K562 (cell line): ENCODE measurements around the gene TPI1. TPM values are rescaled to one million over a fixed set of nuclear protein-coding genes. Genes with fewer than 3 reads are reported as not detected.
A peak's percentile ranks its signal among the peaks of the same experiment; 100 is the strongest.

Experiments
- ARHGAP35 ChIP-seq: fragments of 450-650 bp; IDR thresholded peaks from 2 replicates; pipeline ENCODE4 v1.6.1; 2018; ENCODE audit not compliant: partially characterized antibody
- BRD4 ChIP-seq: fragments of 200-600 bp; sonication (generic); IDR thresholded peaks from 2 replicates; pipeline ENCODE4 v1.6.1; 2017; ENCODE audit warnings: inconsistent platforms
- DNMT1 ChIP-seq: fragments of 450-650 bp; IDR thresholded peaks from 2 replicates; pipeline ENCODE4 v1.6.1; 2016; ENCODE audit warnings: antibody characterized with exemption, mild to moderate bottlenecking
- HDAC3 ChIP-seq: fragments of 450-650 bp; IDR thresholded peaks from 2 replicates; pipeline ENCODE4 v1.6.1; 2018; ENCODE audit warnings: borderline replicate concordance, mild to moderate bottlenecking, moderate library complexity; ENCODE audit not compliant: partially characterized antibody
- MTA1 ChIP-seq: fragments of 450-650 bp; IDR thresholded peaks from 2 replicates; pipeline ENCODE4 v1.6.1; 2017; ENCODE audit warnings: borderline replicate concordance
- NCOA2 ChIP-seq, 2 experiments: fragments of 450-650 bp; IDR thresholded peaks; 2 replicates each; pipeline ENCODE4 v1.6.1; 2018; ENCODE audit warnings: mild to moderate bottlenecking in 2 of 2, moderate library complexity in 1 of 2; ENCODE audit not compliant: partially characterized antibody in 2 of 2
- NELFE ChIP-seq: IDR thresholded peaks from 2 replicates; pipeline ENCODE4 v1.6.1; 2011; ENCODE audit warnings: mild to moderate bottlenecking; ENCODE audit not compliant: insufficient read depth, insufficient read length
- PML ChIP-seq: IDR thresholded peaks from 2 replicates; pipeline ENCODE4 v1.6.1; 2012; ENCODE audit warnings: low read length, inconsistent platforms
- SMARCE1 ChIP-seq: fragments of 450-650 bp; IDR thresholded peaks from 2 replicates; pipeline ENCODE4 v1.7.1; 2016; ENCODE audit warnings: mild to moderate bottlenecking
- TAF9B ChIP-seq: fragments of 450-650 bp; IDR thresholded peaks from 2 replicates; pipeline ENCODE4 v1.6.1; 2018; ENCODE audit warnings: mild to moderate bottlenecking; ENCODE audit not compliant: partially characterized antibody
- TEAD2 ChIP-seq: fragments of 450-650 bp; IDR thresholded peaks from 2 replicates; pipeline ENCODE4 v1.6.1; 2016; ENCODE audit warnings: missing genetic modification characterization, control low read depth, missing compliant biosample characterization
- polyA plus RNA-seq, 8 experiments: library from polyadenylated mRNA; depleted of rRNA in 4 of 8; stranded (reverse) in 5 of 8; unstranded in 3 of 8; fragments of >200 nt; fragmentation: Nextera tagmentation in 2 of 8; fragmentation: Illumina TruSeq in 1 of 8; extraction: Ambion mirVana in 2 of 8; extraction: Trizol in 1 of 8; gene quantifications; 2 replicates each; pipeline versions ENCODE4 v1.2.1 to v1.2.3, GENCODE V29; 2011 to 2014; ENCODE audit warnings: inconsistent platforms in 1 of 8, missing spikeins in 1 of 8
- total RNA-seq, 7 experiments: library from RNA; depleted of rRNA in 6 of 7; stranded (reverse); fragments of >200 nt in 6 of 7; fragmentation: Illumina TruSeq in 2 of 7; extraction: Trizol in 2 of 7; gene quantifications; 2 replicates each; pipeline versions ENCODE4 v1.2.1 to v1.2.3, GENCODE V29; 2011 to 2021; ENCODE audit warnings: low replicate concordance in 1 of 7
- TF ChIP-seq, protein P1 (sequence below), 2 experiments: fragments of 450-650 bp in 1 of 2; sonication (generic) in 1 of 2; formaldehyde crosslinking in 1 of 2; IDR thresholded peaks; 2 replicates each; pipeline versions ENCODE4 v1.7.1 to v1.9.0; 2016 to 2022; ENCODE audit warnings: inconsistent platforms in 1 of 2, mild to moderate bottlenecking in 1 of 2, missing genetic modification reagents in 1 of 2
- TF ChIP-seq, protein P2 (sequence below): fragments of 250-450 bp; sonication (Bioruptor Pico); IDR thresholded peaks from 2 replicates; pipeline ENCODE4 v1.8.0; 2022; ENCODE audit warnings: inconsistent platforms
- TF ChIP-seq, protein P3 (sequence below): fragments of 250-450 bp; sonication (Bioruptor Pico); IDR thresholded peaks from 2 replicates; pipeline ENCODE4 v1.4.0; 2020
- TF ChIP-seq, protein P4 (sequence below): fragments of 450-650 bp; formaldehyde crosslinking; IDR thresholded peaks from 2 replicates; pipeline ENCODE4 v1.4.0; 2022; ENCODE audit warnings: mild to moderate bottlenecking, moderate library complexity

Gene TPI1
- total and polyA plus RNA-seq, 9 of the 15 experiments (the other 6 are each of a cell fraction or from before 2014, with no cell fraction given) = 662 to 4,971 (median 892) TPM

DNA sequence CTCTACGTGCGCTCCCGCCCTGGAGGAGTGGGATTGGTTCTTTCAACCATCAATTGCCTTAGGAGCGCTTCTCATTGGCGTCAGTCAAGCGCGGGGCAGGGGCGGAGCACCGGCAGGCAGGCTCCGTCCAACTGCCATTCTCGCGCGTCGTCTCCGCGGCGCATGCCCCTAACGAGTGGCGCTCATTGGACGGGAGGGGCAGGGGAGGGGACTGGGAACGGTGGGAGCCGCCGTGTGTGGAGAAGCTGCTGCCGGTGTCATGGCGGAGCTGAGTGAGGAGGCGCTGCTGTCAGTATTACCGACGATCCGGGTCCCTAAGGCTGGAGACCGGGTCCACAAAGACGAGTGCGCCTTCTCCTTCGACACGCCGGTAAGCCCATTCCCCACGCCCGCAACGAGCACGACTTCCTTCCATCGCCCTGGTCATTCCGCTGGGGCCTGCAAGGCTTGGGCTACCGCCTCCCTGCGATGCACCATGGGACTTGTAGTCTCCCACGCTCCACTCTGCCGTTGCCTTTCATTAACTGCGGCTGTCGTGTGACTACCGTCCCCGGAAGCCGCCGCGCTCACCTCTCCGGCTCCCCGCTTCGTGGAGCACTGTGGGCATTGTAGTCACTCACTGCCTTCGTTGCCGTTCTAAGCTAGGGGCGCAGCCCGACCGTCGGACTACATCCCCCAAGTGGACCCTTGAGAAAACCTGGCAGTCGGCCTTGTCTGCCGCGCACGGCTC is 15.2 kb upstream of the TPI1 start, which contains the start of gene USP5 (continued):
- TF ChIP-seq, protein P1, sequence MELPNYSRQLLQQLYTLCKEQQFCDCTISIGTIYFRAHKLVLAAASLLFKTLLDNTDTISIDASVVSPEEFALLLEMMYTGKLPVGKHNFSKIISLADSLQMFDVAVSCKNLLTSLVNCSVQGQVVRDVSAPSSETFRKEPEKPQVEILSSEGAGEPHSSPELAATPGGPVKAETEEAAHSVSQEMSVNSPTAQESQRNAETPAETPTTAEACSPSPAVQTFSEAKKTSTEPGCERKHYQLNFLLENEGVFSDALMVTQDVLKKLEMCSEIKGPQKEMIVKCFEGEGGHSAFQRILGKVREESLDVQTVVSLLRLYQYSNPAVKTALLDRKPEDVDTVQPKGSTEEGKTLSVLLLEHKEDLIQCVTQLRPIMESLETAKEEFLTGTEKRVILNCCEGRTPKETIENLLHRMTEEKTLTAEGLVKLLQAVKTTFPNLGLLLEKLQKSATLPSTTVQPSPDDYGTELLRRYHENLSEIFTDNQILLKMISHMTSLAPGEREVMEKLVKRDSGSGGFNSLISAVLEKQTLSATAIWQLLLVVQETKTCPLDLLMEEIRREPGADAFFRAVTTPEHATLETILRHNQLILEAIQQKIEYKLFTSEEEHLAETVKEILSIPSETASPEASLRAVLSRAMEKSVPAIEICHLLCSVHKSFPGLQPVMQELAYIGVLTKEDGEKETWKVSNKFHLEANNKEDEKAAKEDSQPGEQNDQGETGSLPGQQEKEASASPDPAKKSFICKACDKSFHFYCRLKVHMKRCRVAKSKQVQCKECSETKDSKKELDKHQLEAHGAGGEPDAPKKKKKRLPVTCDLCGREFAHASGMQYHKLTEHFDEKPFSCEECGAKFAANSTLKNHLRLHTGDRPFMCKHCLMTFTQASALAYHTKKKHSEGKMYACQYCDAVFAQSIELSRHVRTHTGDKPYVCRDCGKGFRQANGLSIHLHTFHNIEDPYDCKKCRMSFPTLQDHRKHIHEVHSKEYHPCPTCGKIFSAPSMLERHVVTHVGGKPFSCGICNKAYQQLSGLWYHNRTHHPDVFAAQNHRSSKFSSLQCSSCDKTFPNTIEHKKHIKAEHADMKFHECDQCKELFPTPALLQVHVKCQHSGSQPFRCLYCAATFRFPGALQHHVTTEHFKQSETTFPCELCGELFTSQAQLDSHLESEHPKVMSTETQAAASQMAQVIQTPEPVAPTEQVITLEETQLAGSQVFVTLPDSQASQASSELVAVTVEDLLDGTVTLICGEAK (IDR thresholded peaks at IDR 0.05) = peak; percentile 93
- TF ChIP-seq, protein P1 (CRISPR knock-in tag; IDR thresholded peaks at IDR 0.05) = no peak
- no peak for TF ChIP-seq HDAC3
- TF ChIP-seq, protein P2, sequence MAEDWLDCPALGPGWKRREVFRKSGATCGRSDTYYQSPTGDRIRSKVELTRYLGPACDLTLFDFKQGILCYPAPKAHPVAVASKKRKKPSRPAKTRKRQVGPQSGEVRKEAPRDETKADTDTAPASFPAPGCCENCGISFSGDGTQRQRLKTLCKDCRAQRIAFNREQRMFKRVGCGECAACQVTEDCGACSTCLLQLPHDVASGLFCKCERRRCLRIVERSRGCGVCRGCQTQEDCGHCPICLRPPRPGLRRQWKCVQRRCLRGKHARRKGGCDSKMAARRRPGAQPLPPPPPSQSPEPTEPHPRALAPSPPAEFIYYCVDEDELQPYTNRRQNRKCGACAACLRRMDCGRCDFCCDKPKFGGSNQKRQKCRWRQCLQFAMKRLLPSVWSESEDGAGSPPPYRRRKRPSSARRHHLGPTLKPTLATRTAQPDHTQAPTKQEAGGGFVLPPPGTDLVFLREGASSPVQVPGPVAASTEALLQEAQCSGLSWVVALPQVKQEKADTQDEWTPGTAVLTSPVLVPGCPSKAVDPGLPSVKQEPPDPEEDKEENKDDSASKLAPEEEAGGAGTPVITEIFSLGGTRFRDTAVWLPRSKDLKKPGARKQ (CRISPR knock-in tag) = no peak
- TF ChIP-seq, protein P3, sequence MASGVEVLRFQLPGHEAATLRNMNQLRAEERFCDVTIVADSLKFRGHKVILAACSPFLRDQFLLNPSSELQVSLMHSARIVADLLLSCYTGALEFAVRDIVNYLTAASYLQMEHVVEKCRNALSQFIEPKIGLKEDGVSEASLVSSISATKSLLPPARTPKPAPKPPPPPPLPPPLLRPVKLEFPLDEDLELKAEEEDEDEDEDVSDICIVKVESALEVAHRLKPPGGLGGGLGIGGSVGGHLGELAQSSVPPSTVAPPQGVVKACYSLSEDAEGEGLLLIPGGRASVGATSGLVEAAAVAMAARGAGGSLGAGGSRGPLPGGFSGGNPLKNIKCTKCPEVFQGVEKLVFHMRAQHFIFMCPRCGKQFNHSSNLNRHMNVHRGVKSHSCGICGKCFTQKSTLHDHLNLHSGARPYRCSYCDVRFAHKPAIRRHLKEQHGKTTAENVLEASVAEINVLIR (CRISPR knock-in tag) = peak; percentile 82
- TF ChIP-seq BRD4 = no peak
- TF ChIP-seq TEAD2 (tag) = peak; percentile 73
- TF ChIP-seq TAF9B = no peak
- no peak for TF ChIP-seq SMARCE1
- TF ChIP-seq PML = 0 out of 2 replicates have a peak, but pooled peaks have one; percentile 43
- TF ChIP-seq NELFE = no peak
- TF ChIP-seq MTA1 = peak; percentile 85; the same call in 1 of the 2 replicates
- no peak for TF ChIP-seq DNMT1
- TF ChIP-seq ARHGAP35 = no peak
- TF ChIP-seq, protein P4, sequence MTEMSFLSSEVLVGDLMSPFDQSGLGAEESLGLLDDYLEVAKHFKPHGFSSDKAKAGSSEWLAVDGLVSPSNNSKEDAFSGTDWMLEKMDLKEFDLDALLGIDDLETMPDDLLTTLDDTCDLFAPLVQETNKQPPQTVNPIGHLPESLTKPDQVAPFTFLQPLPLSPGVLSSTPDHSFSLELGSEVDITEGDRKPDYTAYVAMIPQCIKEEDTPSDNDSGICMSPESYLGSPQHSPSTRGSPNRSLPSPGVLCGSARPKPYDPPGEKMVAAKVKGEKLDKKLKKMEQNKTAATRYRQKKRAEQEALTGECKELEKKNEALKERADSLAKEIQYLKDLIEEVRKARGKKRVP (CRISPR knock-in tag) = peak; percentile 82
- no peak for TF ChIP-seq NCOA2 (IDR thresholded peaks at IDR 0.05; ENCODE audit: partially characterized antibody in 2 of 2)
